HEK293T (cell line): ENCODE data around the gene EGF.

Experiments
- CTCF ChIA-PET: fragments of 350-600 bp; formaldehyde crosslinking; extraction: SDS; loops from one replicate; lab custom pipeline; 2021; ENCODE audit warnings: antibody characterized with exemption, inconsistent platforms; lab: Yijun Ruan, JAX
- POLR2A ChIA-PET: fragments of 350-600 bp; formaldehyde crosslinking; extraction: SDS; loops from one replicate; lab custom pipeline; 2020; ENCODE audit warnings: antibody characterized with exemption, inconsistent platforms; lab: Yijun Ruan, JAX
- DNase-seq: peaks from one replicate; pipeline ENCODE4 v3.0.0; 2012; ENCODE audit warnings: mixed read lengths; ENCODE audit errors: extremely low spot score
- ARNT ChIP-seq: fragments of 450-650 bp; IDR thresholded peaks from 2 replicates; pipeline ENCODE4 v1.6.1; 2017; ENCODE audit warnings: mild to moderate bottlenecking
- BHLHE40 ChIP-seq: fragments of 450-650 bp; IDR thresholded peaks from 2 replicates; pipeline ENCODE4 v1.6.1; 2016; ENCODE audit warnings: mild to moderate bottlenecking, moderate library complexity, borderline replicate concordance
- CTBP1 ChIP-seq: fragments of 450-650 bp; IDR thresholded peaks from 2 replicates; pipeline ENCODE4 v1.6.1; 2016; ENCODE audit warnings: borderline replicate concordance
- ELF4 ChIP-seq: fragments of 450-650 bp; IDR thresholded peaks from 2 replicates; pipeline ENCODE4 v1.6.1; 2017; ENCODE audit warnings: antibody characterized with exemption
- FOXA1 ChIP-seq: fragments of 450-650 bp; IDR thresholded peaks from 2 replicates; pipeline ENCODE4 v1.6.1; 2016; ENCODE audit warnings: mild to moderate bottlenecking
- FOXK2 ChIP-seq: fragments of 450-650 bp; IDR thresholded peaks from 2 replicates; pipeline ENCODE4 v1.6.1; 2016; ENCODE audit warnings: mild to moderate bottlenecking
- FOXM1 ChIP-seq: fragments of 450-650 bp; IDR thresholded peaks from 2 replicates; pipeline ENCODE4 v1.6.1; 2017; ENCODE audit warnings: mild to moderate bottlenecking, borderline replicate concordance
- HDGF ChIP-seq: fragments of 450-650 bp; IDR thresholded peaks from 2 replicates; pipeline ENCODE4 v1.6.1; 2017; ENCODE audit warnings: antibody characterized with exemption, borderline replicate concordance
- L3MBTL2 ChIP-seq: fragments of 450-650 bp; conservative IDR thresholded peaks from 2 replicates; pipeline ENCODE4 v1.6.1; 2016; ENCODE audit warnings: mild to moderate bottlenecking
- LEF1 ChIP-seq: fragments of 450-650 bp; IDR thresholded peaks from 2 replicates; pipeline ENCODE4 v1.6.1; 2017; ENCODE audit warnings: mild to moderate bottlenecking, borderline replicate concordance
- NFRKB ChIP-seq: fragments of 450-650 bp; IDR thresholded peaks from 2 replicates; pipeline ENCODE4 v1.6.1; 2016; ENCODE audit warnings: mild to moderate bottlenecking, moderate library complexity
- SP1 ChIP-seq: fragments of 450-650 bp; IDR thresholded peaks from 2 replicates; pipeline ENCODE4 v1.6.1; 2017
- SUZ12 ChIP-seq: fragments of 450-650 bp; IDR thresholded peaks from 2 replicates; pipeline ENCODE4 v1.6.1; 2016; ENCODE audit warnings: mild to moderate bottlenecking
- TARDBP ChIP-seq: fragments of 450-650 bp; IDR thresholded peaks from 2 replicates; pipeline ENCODE4 v1.6.1; 2016
- ZNF384 ChIP-seq: fragments of 450-650 bp; IDR thresholded peaks from 2 replicates; pipeline ENCODE4 v1.6.1; 2016
- TF ChIP-seq, protein P1 (sequence below): fragments of 450-650 bp; IDR thresholded peaks from 2 replicates; pipeline ENCODE4 v1.6.1; 2016

EGF gene

DNA sequence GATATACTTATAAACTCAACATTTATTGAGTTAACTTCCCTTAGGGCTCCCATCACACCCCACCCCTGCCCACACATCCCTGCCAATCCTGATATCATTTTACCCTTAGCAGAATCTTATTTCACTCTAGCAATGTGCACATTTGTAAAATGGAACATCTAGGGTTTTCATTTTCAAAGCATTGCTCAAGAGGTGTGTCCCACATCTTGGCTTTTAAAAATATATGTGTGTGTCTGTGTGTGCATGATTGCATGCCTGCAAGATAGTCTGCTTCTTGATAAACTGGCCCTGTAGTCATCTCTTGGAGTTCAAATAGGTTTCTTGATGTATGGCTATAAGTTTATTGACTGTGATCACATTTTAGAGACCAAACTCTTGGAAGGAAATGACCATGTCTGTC, 26.4 kb upstream of the EGF start:
- TF ChIP-seq ZNF384, result no peak
- no peak for DNase-seq
- ChIA-PET CTCF (no interaction called here), POLR2A (no interaction called here)

DNA sequence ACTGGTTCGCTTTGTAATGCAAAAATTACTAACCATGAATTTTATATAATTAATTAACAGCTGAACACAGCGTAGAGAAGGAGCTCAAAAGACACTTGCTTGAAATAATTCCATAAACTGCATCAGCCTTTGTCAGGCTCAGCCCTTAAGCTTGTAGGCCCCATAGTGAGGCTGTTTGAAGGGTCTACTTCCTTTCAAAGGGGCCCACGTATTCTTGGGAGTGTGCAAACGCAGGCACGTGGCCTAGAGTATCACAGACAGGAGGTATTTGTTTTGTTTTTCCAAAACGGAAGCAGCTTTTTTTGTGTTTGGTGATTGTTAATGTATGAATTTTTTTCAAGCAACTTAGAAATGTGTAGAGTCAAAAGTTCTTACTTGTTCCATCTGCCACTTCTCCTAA, 25.6 kb upstream of the EGF start:
- POLR2A ChIA-PET, result no interaction called here

DNA sequence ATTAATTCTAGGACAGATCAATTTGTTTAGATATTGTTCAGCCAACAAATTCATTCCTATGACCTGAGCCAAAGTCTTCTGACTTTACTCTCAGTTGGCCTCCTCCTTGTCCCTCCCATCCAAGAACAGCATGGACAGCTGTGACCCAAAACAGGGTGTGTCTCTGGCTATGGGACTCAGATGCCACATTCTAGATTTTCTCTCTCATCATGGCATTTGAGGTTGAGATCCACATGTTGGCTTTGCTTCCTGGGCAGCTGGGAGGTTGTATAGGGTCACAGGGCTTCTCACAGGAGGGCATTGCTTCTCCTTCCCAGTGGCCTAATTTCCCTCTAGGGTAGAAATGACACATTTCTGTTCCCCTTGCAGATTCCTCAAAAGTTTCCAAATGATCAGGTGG, 22.6 kb upstream of the EGF start:
- TF ChIP-seq SP1, result no peak
- TF ChIP-seq SUZ12, result no peak
- no peak for TF ChIP-seq BHLHE40
- no peak for TF ChIP-seq ELF4
- no peak for TF ChIP-seq TARDBP
- no peak for TF ChIP-seq HDGF
- TF ChIP-seq, protein P1, sequence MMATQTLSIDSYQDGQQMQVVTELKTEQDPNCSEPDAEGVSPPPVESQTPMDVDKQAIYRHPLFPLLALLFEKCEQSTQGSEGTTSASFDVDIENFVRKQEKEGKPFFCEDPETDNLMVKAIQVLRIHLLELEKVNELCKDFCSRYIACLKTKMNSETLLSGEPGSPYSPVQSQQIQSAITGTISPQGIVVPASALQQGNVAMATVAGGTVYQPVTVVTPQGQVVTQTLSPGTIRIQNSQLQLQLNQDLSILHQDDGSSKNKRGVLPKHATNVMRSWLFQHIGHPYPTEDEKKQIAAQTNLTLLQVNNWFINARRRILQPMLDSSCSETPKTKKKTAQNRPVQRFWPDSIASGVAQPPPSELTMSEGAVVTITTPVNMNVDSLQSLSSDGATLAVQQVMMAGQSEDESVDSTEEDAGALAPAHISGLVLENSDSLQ, result no peak
- TF ChIP-seq FOXA1, result no peak
- no peak for TF ChIP-seq ZNF384
- TF ChIP-seq ARNT, result no peak
- TF ChIP-seq CTBP1, result no peak
- TF ChIP-seq FOXK2, result no peak
- TF ChIP-seq NFRKB, result no peak
- POLR2A ChIA-PET, result no interaction called here
- DNase-seq, result no peak
- CTCF ChIA-PET, result no interaction called here

More for the DNA sequence above, 25.6 kb upstream of the EGF start:
- DNase-seq, result no peak
- TF ChIP-seq LEF1 (no peak), HDGF (no peak), FOXA1 (no peak), SP1 (no peak), SUZ12 (no peak), FOXK2 (no peak), TARDBP (no peak), ZNF384 (no peak), L3MBTL2 (no peak), CTBP1 (no peak), ARNT (no peak), BHLHE40 (no peak)
- CTCF ChIA-PET, result no interaction called here

DNA sequence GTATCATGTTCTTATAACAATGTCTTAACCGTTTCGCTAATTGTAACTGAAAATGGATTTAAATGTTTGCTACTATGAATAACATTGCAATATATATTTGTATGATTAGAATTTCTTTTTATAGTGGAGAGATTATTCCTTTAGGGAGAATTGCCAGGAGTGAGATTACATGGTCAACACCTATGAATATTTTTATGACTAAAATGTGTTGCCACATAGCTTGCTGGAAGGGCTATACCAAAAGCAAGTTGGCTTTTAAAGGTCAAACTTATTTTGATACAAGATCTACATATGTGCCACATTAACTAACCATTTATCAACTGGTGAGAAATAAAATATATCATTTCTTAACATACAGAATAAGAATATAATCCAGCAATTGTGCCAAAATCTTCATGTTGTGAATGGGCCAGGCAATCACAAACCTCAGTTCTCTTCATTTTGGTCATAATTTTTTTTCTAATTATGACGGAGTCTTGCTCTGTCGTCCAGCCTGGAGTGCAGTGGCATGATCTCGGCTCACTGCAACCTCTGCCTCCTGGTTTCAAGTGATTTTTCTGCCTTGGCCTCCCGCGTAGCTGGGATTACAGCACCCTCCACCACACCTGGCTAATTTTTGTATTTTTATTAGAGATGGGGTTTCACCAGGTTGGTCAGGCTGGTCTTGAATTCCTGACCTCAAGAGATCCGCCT, 10.0 kb upstream of the EGF start:
- ChIA-PET POLR2A (no interaction called here), CTCF (no interaction called here)
- DNase-seq, result no peak
- TF ChIP-seq ZNF384 (no peak), L3MBTL2 (no peak), HDGF (no peak), FOXA1 (no peak), SP1 (no peak), LEF1 (no peak), FOXK2 (no peak), NFRKB (no peak), SUZ12 (no peak), FOXM1 (no peak), BHLHE40 (no peak), CTBP1 (no peak), ARNT (no peak)
- TF ChIP-seq, protein P1, result no peak

DNA sequence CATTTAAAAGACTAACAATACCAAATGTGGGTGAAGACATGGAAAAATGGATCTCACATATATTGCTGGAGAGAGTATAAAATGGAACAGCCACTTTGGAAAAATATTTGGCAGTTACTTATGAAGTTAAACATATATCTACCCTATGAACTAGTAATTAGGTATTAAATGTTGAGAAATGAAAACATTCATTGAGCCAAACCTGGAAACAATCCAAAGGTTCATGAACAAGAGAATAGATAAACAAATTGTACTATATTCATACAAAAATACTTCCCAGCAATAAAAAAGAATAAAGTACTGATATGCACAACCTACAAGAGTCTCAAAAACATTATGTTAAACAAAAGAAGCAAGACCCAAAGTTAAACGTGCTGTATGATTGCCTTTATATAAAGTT, 4.0 kb upstream of the EGF start:
- TF ChIP-seq ARNT (no peak), NFRKB (no peak), FOXM1 (no peak), BHLHE40 (no peak), ZNF384 (no peak)
- CTCF ChIA-PET, result no interaction called here

DNA sequence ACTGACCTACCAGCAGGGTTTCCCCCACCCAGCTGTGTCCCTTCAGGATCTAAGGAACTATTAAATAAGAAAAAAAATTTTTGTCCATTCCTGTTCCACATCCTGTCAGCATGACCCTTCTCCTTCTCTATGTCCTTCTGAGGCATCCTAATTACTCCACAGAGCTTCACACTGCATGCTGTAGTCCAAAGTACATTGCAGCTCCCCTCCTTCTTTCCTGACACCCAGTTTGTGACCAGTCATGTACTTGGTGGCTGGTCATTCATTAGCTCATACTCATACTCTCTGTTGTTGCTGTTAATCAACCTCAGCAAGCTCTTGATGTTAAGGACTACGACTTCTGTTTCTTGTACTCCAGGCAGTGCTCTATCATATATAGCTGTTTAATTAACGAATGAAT, 2.4 kb upstream of the EGF start:
- no peak for DNase-seq
- TF ChIP-seq CTBP1, result no peak
- no peak for TF ChIP-seq L3MBTL2
- no peak for TF ChIP-seq ZNF384
- no peak for TF ChIP-seq HDGF
- TF ChIP-seq LEF1, result no peak
- no peak for TF ChIP-seq SUZ12
- no peak for TF ChIP-seq ELF4
- no peak for TF ChIP-seq NFRKB
- TF ChIP-seq ARNT, result no peak
- TF ChIP-seq, protein P1, result no peak
- TF ChIP-seq FOXA1, result no peak
- ChIA-PET CTCF (no interaction called here), POLR2A (no interaction called here)

More for the DNA sequence above, 4.0 kb upstream of the EGF start:
- POLR2A ChIA-PET, result no interaction called here
- no peak for DNase-seq
